K562 (cell line): ENCODE data around the gene FOSL2. TPM values are rescaled to one million over a fixed set of nuclear protein-coding genes. Genes with fewer than 3 reads are reported as not detected.

ENCODE experiments used
- ETS2 ChIP-seq: IDR thresholded peaks from 2 replicates; pipeline ENCODE4 v1.6.1; 2016; ENCODE audit warnings: borderline replicate concordance, missing genetic modification characterization, mild to moderate bottlenecking, moderate library complexity, missing compliant biosample characterization; ENCODE audit not compliant: poor library complexity, severe bottlenecking
- ILF3 ChIP-seq: fragments of 450-650 bp; IDR thresholded peaks from 2 replicates; pipeline ENCODE4 v1.6.1; 2018; ENCODE audit warnings: antibody characterized with exemption, mild to moderate bottlenecking, moderate library complexity, borderline replicate concordance
- KAT2B ChIP-seq: IDR thresholded peaks from one replicate; pipeline ENCODE4 v1.6.1; 2012; ENCODE audit warnings: low read depth, mild to moderate bottlenecking, control low read depth, inconsistent platforms, low read length, moderate library complexity
- NCOA6 ChIP-seq: fragments of 450-650 bp; IDR thresholded peaks from 2 replicates; pipeline ENCODE4 v1.6.1; 2017; ENCODE audit warnings: mild to moderate bottlenecking
- NFIC ChIP-seq: fragments of 450-650 bp; IDR thresholded peaks from 2 replicates; pipeline ENCODE4 v1.6.1; 2017; ENCODE audit warnings: mild to moderate bottlenecking, inconsistent platforms
- PHF21A ChIP-seq: fragments of 450-650 bp; IDR thresholded peaks from 2 replicates; pipeline ENCODE4 v1.6.1; 2017; ENCODE audit warnings: low read depth, borderline replicate concordance
- POLR2AphosphoS2 ChIP-seq: IDR thresholded peaks from 2 replicates; pipeline ENCODE4 v1.6.1; 2012; ENCODE audit warnings: low read length, improper control_type of control experiment
- SMAD3 ChIP-seq: fragments of 450-650 bp; formaldehyde crosslinking; conservative IDR thresholded peaks from 2 replicates; pipeline ENCODE4 v1.4.0; 2020; ENCODE audit warnings: mild to moderate bottlenecking
- ZBTB1 ChIP-seq: sonication (generic); formaldehyde crosslinking; IDR thresholded peaks from 2 replicates; pipeline ENCODE4 v1.8.1; 2023; ENCODE audit warnings: missing genetic modification reagents, low read depth, mild to moderate bottlenecking, borderline replicate concordance
- ZNF175 ChIP-seq: fragments of 200-800 bp; sonication (Bioruptor generic); IDR thresholded peaks from 2 replicates; pipeline ENCODE4 v1.6.1; 2016; ENCODE audit warnings: low read depth, mild to moderate bottlenecking, missing genetic modification characterization, missing compliant biosample characterization
- ZNF197 ChIP-seq: fragments of 200-800 bp; sonication (Bioruptor generic); IDR thresholded peaks from 2 replicates; pipeline ENCODE4 v1.6.1; 2016; ENCODE audit warnings: low read depth, missing genetic modification characterization, missing compliant biosample characterization
- ZNF717 ChIP-seq: fragments of 250-450 bp; sonication (Bioruptor Pico); IDR thresholded peaks from 2 replicates; pipeline ENCODE4 v1.5.0; 2021
- polyA plus RNA-seq, 8 experiments: library from polyadenylated mRNA; depleted of rRNA in 4 of 8; stranded (reverse) in 5 of 8; unstranded in 3 of 8; fragments of >200 nt; fragmentation: Nextera tagmentation in 2 of 8; fragmentation: Illumina TruSeq in 1 of 8; extraction: Ambion mirVana in 2 of 8; extraction: Trizol in 1 of 8; gene quantifications; 2 replicates each; pipeline versions ENCODE4 v1.2.1 to v1.2.3, GENCODE V29; 2011 to 2014; ENCODE audit warnings: inconsistent platforms in 1 of 8, missing spikeins in 1 of 8
- total RNA-seq, 7 experiments: library from RNA; depleted of rRNA in 6 of 7; stranded (reverse); fragments of >200 nt in 6 of 7; fragmentation: Illumina TruSeq in 2 of 7; extraction: Trizol in 2 of 7; gene quantifications; 2 replicates each; pipeline versions ENCODE4 v1.2.1 to v1.2.3, GENCODE V29; 2011 to 2021; ENCODE audit warnings: low replicate concordance in 1 of 7
- TF ChIP-seq, protein P1 (sequence below): fragments of 150-350 bp; conservative IDR thresholded peaks from 2 replicates; pipeline ENCODE4 v1.6.1; 2014; ENCODE audit warnings: low read length
- TF ChIP-seq, protein P2 (sequence below): fragments of 450-650 bp; IDR thresholded peaks from 2 replicates; pipeline ENCODE4 v1.6.1; 2016
- TF ChIP-seq, protein P3 (sequence below): fragments of 250-450 bp; sonication (Bioruptor Pico); IDR thresholded peaks from 2 replicates; pipeline ENCODE4 v1.4.0; 2020; ENCODE audit warnings: borderline replicate concordance
- TF ChIP-seq, protein P4 (sequence below): fragments of 450-650 bp; formaldehyde crosslinking; IDR thresholded peaks from 2 replicates; pipeline ENCODE4 v1.4.0; 2020; ENCODE audit warnings: mild to moderate bottlenecking, mixed read lengths
- TF ChIP-seq, protein P5 (sequence below): fragments of 450-650 bp; formaldehyde crosslinking; IDR thresholded peaks from 2 replicates; pipeline ENCODE4 v1.4.0; 2020; ENCODE audit warnings: mild to moderate bottlenecking, moderate library complexity
- TF ChIP-seq, protein P6 (sequence below): IDR thresholded peaks from 2 replicates; pipeline ENCODE4 v1.6.1; 2016; ENCODE audit warnings: missing genetic modification characterization, missing compliant biosample characterization

The FOSL2 gene
- total and polyA plus RNA-seq, 9 of the 15 experiments (the other 6 are each of a cell fraction or from before 2014, with no cell fraction given) = 0.04 to 2.9 (median 0.80) TPM

DNA sequence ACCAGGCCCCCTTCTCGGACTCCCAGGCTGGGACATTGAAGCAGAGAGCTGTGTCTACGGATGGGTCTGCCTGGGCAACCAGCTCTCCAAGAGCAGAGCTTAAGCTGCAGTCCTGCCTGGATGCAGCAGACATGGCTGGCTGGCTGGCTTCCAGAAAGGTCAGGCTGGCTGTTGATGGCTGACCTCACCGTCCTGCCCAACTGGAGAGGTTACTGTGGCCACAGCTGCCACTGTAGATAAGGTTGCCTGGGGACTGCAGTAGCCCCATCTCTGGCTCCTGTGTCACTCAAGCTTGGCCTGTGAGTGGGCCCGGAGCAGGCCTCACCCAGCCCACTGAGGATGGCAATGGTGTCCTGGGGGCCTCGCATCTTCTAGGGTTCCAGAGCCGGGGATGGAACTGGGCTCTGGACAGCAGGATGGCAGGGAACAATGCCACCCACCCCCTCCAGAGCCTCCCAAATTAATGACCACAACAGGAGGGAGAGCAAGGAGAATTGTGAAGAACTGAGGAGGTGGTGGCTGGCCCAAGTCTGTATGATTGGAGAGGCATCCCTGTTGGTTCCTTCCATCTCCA, 37.0 kb upstream of the FOSL2 start (continued):
- TF ChIP-seq, protein P1, sequence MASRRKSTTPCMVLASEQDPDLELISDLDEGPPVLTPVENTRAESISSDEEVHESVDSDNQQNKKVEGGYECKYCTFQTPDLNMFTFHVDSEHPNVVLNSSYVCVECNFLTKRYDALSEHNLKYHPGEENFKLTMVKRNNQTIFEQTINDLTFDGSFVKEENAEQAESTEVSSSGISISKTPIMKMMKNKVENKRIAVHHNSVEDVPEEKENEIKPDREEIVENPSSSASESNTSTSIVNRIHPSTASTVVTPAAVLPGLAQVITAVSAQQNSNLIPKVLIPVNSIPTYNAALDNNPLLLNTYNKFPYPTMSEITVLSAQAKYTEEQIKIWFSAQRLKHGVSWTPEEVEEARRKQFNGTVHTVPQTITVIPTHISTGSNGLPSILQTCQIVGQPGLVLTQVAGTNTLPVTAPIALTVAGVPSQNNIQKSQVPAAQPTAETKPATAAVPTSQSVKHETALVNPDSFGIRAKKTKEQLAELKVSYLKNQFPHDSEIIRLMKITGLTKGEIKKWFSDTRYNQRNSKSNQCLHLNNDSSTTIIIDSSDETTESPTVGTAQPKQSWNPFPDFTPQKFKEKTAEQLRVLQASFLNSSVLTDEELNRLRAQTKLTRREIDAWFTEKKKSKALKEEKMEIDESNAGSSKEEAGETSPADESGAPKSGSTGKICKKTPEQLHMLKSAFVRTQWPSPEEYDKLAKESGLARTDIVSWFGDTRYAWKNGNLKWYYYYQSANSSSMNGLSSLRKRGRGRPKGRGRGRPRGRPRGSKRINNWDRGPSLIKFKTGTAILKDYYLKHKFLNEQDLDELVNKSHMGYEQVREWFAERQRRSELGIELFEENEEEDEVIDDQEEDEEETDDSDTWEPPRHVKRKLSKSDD = no peak
- TF ChIP-seq ZNF175 (CRISPR knock-in tag) (no peak), NFIC (peak; percentile 99), ZNF197 (no peak), ETS2 (tag) (no peak), PHF21A (no peak), KAT2B (no peak), POLR2AphosphoS2 (no peak), ZBTB1 (no peak), ILF3 (no peak), ZNF717 (no peak), SMAD3 (CRISPR knock-in tag) (peak; percentile 49; the same call in 1 of the 2 replicates), NCOA6 (no peak)
- TF ChIP-seq, protein P2, sequence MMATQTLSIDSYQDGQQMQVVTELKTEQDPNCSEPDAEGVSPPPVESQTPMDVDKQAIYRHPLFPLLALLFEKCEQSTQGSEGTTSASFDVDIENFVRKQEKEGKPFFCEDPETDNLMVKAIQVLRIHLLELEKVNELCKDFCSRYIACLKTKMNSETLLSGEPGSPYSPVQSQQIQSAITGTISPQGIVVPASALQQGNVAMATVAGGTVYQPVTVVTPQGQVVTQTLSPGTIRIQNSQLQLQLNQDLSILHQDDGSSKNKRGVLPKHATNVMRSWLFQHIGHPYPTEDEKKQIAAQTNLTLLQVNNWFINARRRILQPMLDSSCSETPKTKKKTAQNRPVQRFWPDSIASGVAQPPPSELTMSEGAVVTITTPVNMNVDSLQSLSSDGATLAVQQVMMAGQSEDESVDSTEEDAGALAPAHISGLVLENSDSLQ = peak; percentile 98
- TF ChIP-seq, protein P3, sequence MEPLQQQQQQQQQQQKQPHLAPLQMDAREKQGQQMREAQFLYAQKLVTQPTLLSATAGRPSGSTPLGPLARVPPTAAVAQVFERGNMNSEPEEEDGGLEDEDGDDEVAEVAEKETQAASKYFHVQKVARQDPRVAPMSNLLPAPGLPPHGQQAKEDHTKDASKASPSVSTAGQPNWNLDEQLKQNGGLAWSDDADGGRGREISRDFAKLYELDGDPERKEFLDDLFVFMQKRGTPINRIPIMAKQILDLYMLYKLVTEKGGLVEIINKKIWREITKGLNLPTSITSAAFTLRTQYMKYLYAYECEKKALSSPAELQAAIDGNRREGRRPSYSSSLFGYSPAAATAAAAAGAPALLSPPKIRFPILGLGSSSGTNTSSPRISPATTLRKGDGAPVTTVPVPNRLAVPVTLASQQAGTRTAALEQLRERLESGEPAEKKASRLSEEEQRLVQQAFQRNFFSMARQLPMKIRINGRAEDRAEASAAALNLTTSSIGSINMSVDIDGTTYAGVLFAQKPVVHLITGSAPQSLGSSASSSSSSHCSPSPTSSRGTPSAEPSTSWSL = no peak
- TF ChIP-seq, protein P4, sequence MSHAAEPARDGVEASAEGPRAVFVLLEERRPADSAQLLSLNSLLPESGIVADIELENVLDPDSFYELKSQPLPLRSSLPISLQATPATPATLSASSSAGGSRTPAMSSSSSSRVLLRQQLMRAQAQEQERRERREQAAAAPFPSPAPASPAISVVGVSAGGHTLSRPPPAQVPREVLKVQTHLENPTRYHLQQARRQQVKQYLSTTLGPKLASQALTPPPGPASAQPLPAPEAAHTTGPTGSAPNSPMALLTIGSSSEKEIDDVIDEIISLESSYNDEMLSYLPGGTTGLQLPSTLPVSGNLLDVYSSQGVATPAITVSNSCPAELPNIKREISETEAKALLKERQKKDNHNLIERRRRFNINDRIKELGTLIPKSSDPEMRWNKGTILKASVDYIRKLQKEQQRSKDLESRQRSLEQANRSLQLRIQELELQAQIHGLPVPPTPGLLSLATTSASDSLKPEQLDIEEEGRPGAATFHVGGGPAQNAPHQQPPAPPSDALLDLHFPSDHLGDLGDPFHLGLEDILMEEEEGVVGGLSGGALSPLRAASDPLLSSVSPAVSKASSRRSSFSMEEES (CRISPR knock-in tag) = no peak
- TF ChIP-seq, protein P5, sequence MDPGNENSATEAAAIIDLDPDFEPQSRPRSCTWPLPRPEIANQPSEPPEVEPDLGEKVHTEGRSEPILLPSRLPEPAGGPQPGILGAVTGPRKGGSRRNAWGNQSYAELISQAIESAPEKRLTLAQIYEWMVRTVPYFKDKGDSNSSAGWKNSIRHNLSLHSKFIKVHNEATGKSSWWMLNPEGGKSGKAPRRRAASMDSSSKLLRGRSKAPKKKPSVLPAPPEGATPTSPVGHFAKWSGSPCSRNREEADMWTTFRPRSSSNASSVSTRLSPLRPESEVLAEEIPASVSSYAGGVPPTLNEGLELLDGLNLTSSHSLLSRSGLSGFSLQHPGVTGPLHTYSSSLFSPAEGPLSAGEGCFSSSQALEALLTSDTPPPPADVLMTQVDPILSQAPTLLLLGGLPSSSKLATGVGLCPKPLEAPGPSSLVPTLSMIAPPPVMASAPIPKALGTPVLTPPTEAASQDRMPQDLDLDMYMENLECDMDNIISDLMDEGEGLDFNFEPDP (CRISPR knock-in tag) = no peak
- TF ChIP-seq, protein P6, sequence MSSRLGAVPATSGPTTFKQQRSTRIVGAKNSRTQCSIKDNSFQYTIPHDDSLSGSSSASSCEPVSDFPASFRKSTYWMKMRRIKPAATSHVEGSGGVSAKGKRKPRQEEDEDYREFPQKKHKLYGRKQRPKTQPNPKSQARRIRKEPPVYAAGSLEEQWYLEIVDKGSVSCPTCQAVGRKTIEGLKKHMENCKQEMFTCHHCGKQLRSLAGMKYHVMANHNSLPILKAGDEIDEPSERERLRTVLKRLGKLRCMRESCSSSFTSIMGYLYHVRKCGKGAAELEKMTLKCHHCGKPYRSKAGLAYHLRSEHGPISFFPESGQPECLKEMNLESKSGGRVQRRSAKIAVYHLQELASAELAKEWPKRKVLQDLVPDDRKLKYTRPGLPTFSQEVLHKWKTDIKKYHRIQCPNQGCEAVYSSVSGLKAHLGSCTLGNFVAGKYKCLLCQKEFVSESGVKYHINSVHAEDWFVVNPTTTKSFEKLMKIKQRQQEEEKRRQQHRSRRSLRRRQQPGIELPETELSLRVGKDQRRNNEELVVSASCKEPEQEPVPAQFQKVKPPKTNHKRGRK (tag) = no peak
